HCT116 (cell line): ENCODE results near the gene CEP20. TPM values are rescaled to one million over a fixed set of nuclear protein-coding genes. Genes with fewer than 3 reads are reported as not detected.

Experiments used
- ATAC-seq: fragments of 200-7000 bp; cut with Tn5 transposase; 2 replicates; pipeline ENCODE4 v1.9.1; 2020; ENCODE audit warnings: mild to moderate bottlenecking, moderate library complexity
- BruUV-seq: library from RNA; stranded (reverse); fragments of 400-500 nt; replicated peaks from 2 replicates; lab custom pipeline; 2021; lab: Mats Ljungman, UMichigan
- CTCF ChIA-PET: fragments of 300-600 bp; sonication (Branson Sonifier 250); formaldehyde crosslinking; loops from one replicate; lab custom pipeline; 2021; ENCODE audit warnings: antibody characterized with exemption; lab: Charles Lee
- POLR2A ChIA-PET: fragments of 300-600, 350-600 bp; sonication (Branson Sonifier 250); formaldehyde crosslinking; loops from one replicate; lab custom pipeline; 2021; ENCODE audit warnings: antibody characterized with exemption; lab: Charles Lee
- RAD21 ChIA-PET, 2 experiments: fragments of 300-600 bp; sonication (Branson Sonifier 250); formaldehyde crosslinking; loops; one replicate each; lab custom pipeline; 2023; ENCODE audit warnings: low total read pairs in 2 of 2; ENCODE audit not compliant: uncharacterized antibody in 2 of 2, unreplicated experiment in 2 of 2, low non-redundant PET in 1 of 2; lab: Charles Lee
- DNase-seq: peaks from one replicate; pipeline ENCODE4 v3.0.0-alpha.2; 2010; ENCODE audit warnings: low read depth, low spot score
- H2AFZ ChIP-seq: fragments of 200-600 bp; shearing (Covaris generic), sonication (generic); 2 replicates; pipeline ENCODE4 v1.6.1; 2017; ENCODE audit warnings: low read depth, mixed run types, mixed read lengths, antibody characterized with exemption, low read length; ENCODE audit not compliant: poor library complexity, severe bottlenecking
- H3K27ac ChIP-seq: 2 replicates; pipeline ENCODE4 v1.5.1; 2012; ENCODE audit warnings: low read depth, low read length
- H3K27me3 ChIP-seq: fragments of 200-600 bp; sonication (generic); 2 replicates; pipeline ENCODE4 v1.6.1; 2016; ENCODE audit warnings: mixed run types, low read length, mixed read lengths; ENCODE audit not compliant: insufficient read depth
- H3K36me3 ChIP-seq, 2 experiments: fragments of 200-500 bp in 1 of 2; fragments of 200-600 bp in 1 of 2; sonication (Bioruptor generic) in 1 of 2; sonication (generic) in 1 of 2; 2 replicates each; pipeline versions ENCODE4 v1.5.1 to v1.6.1; 2014 to 2016; ENCODE audit warnings: low read length in 2 of 2, inconsistent platforms in 1 of 2, mixed read lengths in 1 of 2, mixed run types in 1 of 2; ENCODE audit not compliant: insufficient read depth in 2 of 2, control insufficient read depth in 1 of 2
- H3K4me1 ChIP-seq, 2 experiments: fragments of 200-600 bp in 1 of 2; sonication (generic) in 1 of 2; 2 replicates each; pipeline versions ENCODE4 v1.5.1 to v1.6.1; 2012 to 2017; ENCODE audit warnings: low read length in 2 of 2, inconsistent platforms in 1 of 2, mild to moderate bottlenecking in 1 of 2, mixed read lengths in 1 of 2, mixed run types in 1 of 2, moderate library complexity in 1 of 2; ENCODE audit not compliant: insufficient read depth in 2 of 2, control insufficient read depth in 1 of 2
- H3K4me2 ChIP-seq: fragments of 200-600 bp; sonication (generic); 2 replicates; pipeline ENCODE4 v1.6.1; 2017; ENCODE audit warnings: mixed run types, low read length, mixed read lengths
- H3K4me3 ChIP-seq, 2 experiments: fragments of 200-600 bp in 1 of 2; sonication (generic) in 1 of 2; replicated peaks in 1 of 2; 2 replicates each; pipeline ENCODE4 v1.5.1; 2011 to 2016; ENCODE audit warnings: low read length in 2 of 2, control low read depth in 1 of 2, low read depth in 1 of 2, mild to moderate bottlenecking in 1 of 2, mixed read lengths in 1 of 2, mixed run types in 1 of 2
- H3K79me2 ChIP-seq: fragments of 200-600 bp; sonication (generic); 2 replicates; pipeline ENCODE4 v1.6.1; 2017; ENCODE audit warnings: mild to moderate bottlenecking, mixed run types, low read length, moderate library complexity, mixed read lengths; ENCODE audit not compliant: insufficient read depth
- H3K9ac ChIP-seq: fragments of 200-600 bp; sonication (generic); 2 replicates; pipeline ENCODE4 v1.6.1; 2016; ENCODE audit warnings: low read length, mixed read lengths
- H3K9me2 ChIP-seq: fragments of 200-600 bp; sonication (generic), shearing (Covaris generic); 2 replicates; pipeline ENCODE4 v1.6.1; 2017; ENCODE audit warnings: mixed run types, mild to moderate bottlenecking, moderate library complexity; ENCODE audit not compliant: insufficient read depth
- H3K9me3 ChIP-seq, 2 experiments: fragments of 200-500 bp in 1 of 2; fragments of 200-600 bp in 1 of 2; sonication (Bioruptor generic) in 1 of 2; sonication (generic) in 1 of 2; 2 replicates each; pipeline ENCODE4 v1.6.1; 2014 to 2017; ENCODE audit warnings: low read length in 2 of 2, mixed read lengths in 2 of 2, inconsistent platforms in 1 of 2, low read depth in 1 of 2, mild to moderate bottlenecking in 1 of 2, mixed run types in 1 of 2, moderate library complexity in 1 of 2; ENCODE audit not compliant: control insufficient read depth in 1 of 2, insufficient read depth in 1 of 2
- H4K20me1 ChIP-seq: fragments of 200-600 bp; sonication (generic), shearing (Covaris generic); 2 replicates; pipeline ENCODE4 v1.6.1; 2017; ENCODE audit warnings: mixed run types, mild to moderate bottlenecking, moderate library complexity; ENCODE audit not compliant: insufficient read depth
- CBX3 ChIP-seq: IDR thresholded peaks from 2 replicates; pipeline ENCODE4 v1.6.1; 2012; ENCODE audit warnings: low read depth
- CEBPB ChIP-seq: IDR thresholded peaks from 2 replicates; pipeline ENCODE4 v1.6.1; 2012; ENCODE audit warnings: low read depth
- CTCF ChIP-seq, 3 experiments: fragments of 200-600 bp in 1 of 3; sonication (generic) in 1 of 3; IDR thresholded peaks in 2 of 3; conservative IDR thresholded peaks in 1 of 3; 2 replicates each; pipeline ENCODE4 v1.5.1; 2012 to 2017; ENCODE audit warnings: low read depth in 2 of 3, low read length in 2 of 3, antibody characterized with exemption in 1 of 3, borderline replicate concordance in 1 of 3, control low read depth in 1 of 3, mild to moderate bottlenecking in 1 of 3, mixed read lengths in 1 of 3, mixed run types in 1 of 3, moderate library complexity in 1 of 3; ENCODE audit not compliant: insufficient read depth in 1 of 3
- EGR1 ChIP-seq: IDR thresholded peaks from 2 replicates; pipeline ENCODE4 v1.6.1; 2012; ENCODE audit warnings: low read depth
- ELF1 ChIP-seq: IDR thresholded peaks from 2 replicates; pipeline ENCODE4 v1.6.1; 2012; ENCODE audit warnings: low read depth, borderline replicate concordance
- EZH2 ChIP-seq: fragments of 200-600 bp; sonication (generic); IDR thresholded peaks from 2 replicates; pipeline ENCODE4 v1.6.1; 2017; ENCODE audit warnings: antibody characterized with exemption, mixed run types
- EZH2phosphoT487 ChIP-seq: fragments of 200-600 bp; IDR thresholded peaks from 2 replicates; pipeline ENCODE4 v1.6.1; 2018; ENCODE audit warnings: antibody characterized with exemption, borderline replicate concordance
- POLR2A ChIP-seq: IDR thresholded peaks from 2 replicates; pipeline ENCODE4 v1.7.0; 2011; ENCODE audit warnings: borderline replicate concordance; ENCODE audit not compliant: insufficient read depth, insufficient read length; ENCODE audit errors: extremely low read depth
- POLR2AphosphoS5 ChIP-seq: IDR thresholded peaks from 2 replicates; pipeline ENCODE4 v1.6.1; 2011; ENCODE audit warnings: mild to moderate bottlenecking, low read depth, low read length, moderate library complexity
- RAD21 ChIP-seq: IDR thresholded peaks from 2 replicates; pipeline ENCODE4 v1.6.1; 2012; ENCODE audit warnings: low read depth, mild to moderate bottlenecking
- SIN3A ChIP-seq: IDR thresholded peaks from 2 replicates; pipeline ENCODE4 v1.6.1; 2012; ENCODE audit warnings: low read depth
- SP1 ChIP-seq: IDR thresholded peaks from 2 replicates; pipeline ENCODE4 v1.6.1; 2012; ENCODE audit warnings: low read depth
- SRF ChIP-seq: IDR thresholded peaks from 2 replicates; pipeline ENCODE4 v1.6.1; 2012; ENCODE audit warnings: low read depth
- TCF7L2 ChIP-seq: IDR thresholded peaks from 2 replicates; pipeline ENCODE4 v1.7.0; 2011; ENCODE audit warnings: borderline replicate concordance, inconsistent platforms; ENCODE audit not compliant: insufficient read depth, insufficient read length; ENCODE audit errors: extremely low read depth
- YY1 ChIP-seq: IDR thresholded peaks from 2 replicates; pipeline ENCODE4 v1.6.1; 2011; ENCODE audit warnings: low read length, low read depth, moderate library complexity, mild to moderate bottlenecking; ENCODE audit not compliant: insufficient replicate concordance; ENCODE audit errors: extremely low read depth
- ZFX ChIP-seq: fragments of 450-650 bp; IDR thresholded peaks from 2 replicates; pipeline ENCODE4 v1.6.1; 2017
- ZNF274 ChIP-seq: fragments of 200-500 bp; sonication (Bioruptor generic); IDR thresholded peaks from 2 replicates; pipeline ENCODE4 v1.6.1; 2014; ENCODE audit warnings: mild to moderate bottlenecking, low read depth, low read length, inconsistent platforms
- intact Hi-C: fragments of 100-400 bp; cut with micrococcal nuclease; formaldehyde crosslinking; loops from 2 replicates; pipeline ENCODE4 v1.10.0; 2022
- total RNA-seq: library from RNA; stranded (reverse); gene quantifications from one replicate; pipeline ENCODE4 v1.2.1, GENCODE V29; 2021; ENCODE audit not compliant: unreplicated experiment
- TF ChIP-seq, protein P1 (sequence below): IDR thresholded peaks from 2 replicates; pipeline ENCODE4 v1.6.1; 2012
- TF ChIP-seq, protein P2 (sequence below): IDR thresholded peaks from 2 replicates; pipeline ENCODE4 v1.6.1; 2012
- TF ChIP-seq, protein P3 (sequence below): IDR thresholded peaks from 2 replicates; pipeline ENCODE4 v1.6.1; 2011; ENCODE audit warnings: mild to moderate bottlenecking, low read length, moderate library complexity; ENCODE audit not compliant: insufficient replicate concordance; ENCODE audit errors: extremely low read depth

Gene CEP20
- total RNA-seq, 1 experiment from 2014 or later = 67.7 TPM

GRCh38 chr16:15827299-15827698 lies 61.1 kb downstream of the CEP20 start:
- Histone ChIP-seq H3K36me3 (no peaks in the 10 kb centered on the region), H3K79me2 (no peaks in the 10 kb centered on the region), H4K20me1 (no peaks in the 10 kb centered on the region), H3K9ac (no peak overlapping the region), H3K27me3 (no peaks in the 10 kb centered on the region), H3K27ac (no peak overlapping the region), H3K4me1 (no peaks in the 10 kb centered on the region), H2AFZ (no peak overlapping the region), H3K4me3 (no peak overlapping the region), H3K4me2 (no peak overlapping the region), H3K9me3 (no peaks in the 10 kb centered on the region), H3K9me2 (no peaks in the 10 kb centered on the region)
- ChIA-PET CTCF (no interaction called here), POLR2A (no interaction called here), RAD21 (no interaction called here)
- TF ChIP-seq EGR1 (no peak), ZFX (no peak), RAD21 (no peak), EZH2phosphoT487 (no peak), ZNF274 (no peak), SRF (no peak), SIN3A (no peak), CTCF (IDR thresholded peaks at IDR 0.05 in 2 of 3, conservative IDR thresholded peaks at IDR 0.05 in 1 of 3; ENCODE audit: borderline replicate concordance in 1 of 3, insufficient read depth in 1 of 3, low read depth in 2 of 3, low read length in 2 of 3) (no peak), EZH2 (no peak), POLR2AphosphoS5 (no peak), ELF1 (no peak), SP1 (no peak), CBX3 (no peak), YY1 (no peak), CEBPB (no peak), POLR2A (no peak), TCF7L2 (no peak)
- TF ChIP-seq, protein P1, sequence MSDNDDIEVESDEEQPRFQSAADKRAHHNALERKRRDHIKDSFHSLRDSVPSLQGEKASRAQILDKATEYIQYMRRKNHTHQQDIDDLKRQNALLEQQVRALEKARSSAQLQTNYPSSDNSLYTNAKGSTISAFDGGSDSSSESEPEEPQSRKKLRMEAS = no peak
- TF ChIP-seq, protein P2, sequence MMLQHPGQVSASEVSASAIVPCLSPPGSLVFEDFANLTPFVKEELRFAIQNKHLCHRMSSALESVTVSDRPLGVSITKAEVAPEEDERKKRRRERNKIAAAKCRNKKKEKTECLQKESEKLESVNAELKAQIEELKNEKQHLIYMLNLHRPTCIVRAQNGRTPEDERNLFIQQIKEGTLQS = no peak
- TF ChIP-seq, protein P3, sequence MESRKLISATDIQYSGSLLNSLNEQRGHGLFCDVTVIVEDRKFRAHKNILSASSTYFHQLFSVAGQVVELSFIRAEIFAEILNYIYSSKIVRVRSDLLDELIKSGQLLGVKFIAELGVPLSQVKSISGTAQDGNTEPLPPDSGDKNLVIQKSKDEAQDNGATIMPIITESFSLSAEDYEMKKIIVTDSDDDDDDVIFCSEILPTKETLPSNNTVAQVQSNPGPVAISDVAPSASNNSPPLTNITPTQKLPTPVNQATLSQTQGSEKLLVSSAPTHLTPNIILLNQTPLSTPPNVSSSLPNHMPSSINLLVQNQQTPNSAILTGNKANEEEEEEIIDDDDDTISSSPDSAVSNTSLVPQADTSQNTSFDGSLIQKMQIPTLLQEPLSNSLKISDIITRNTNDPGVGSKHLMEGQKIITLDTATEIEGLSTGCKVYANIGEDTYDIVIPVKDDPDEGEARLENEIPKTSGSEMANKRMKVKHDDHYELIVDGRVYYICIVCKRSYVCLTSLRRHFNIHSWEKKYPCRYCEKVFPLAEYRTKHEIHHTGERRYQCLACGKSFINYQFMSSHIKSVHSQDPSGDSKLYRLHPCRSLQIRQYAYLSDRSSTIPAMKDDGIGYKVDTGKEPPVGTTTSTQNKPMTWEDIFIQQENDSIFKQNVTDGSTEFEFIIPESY = no peak
- no peak for DNase-seq
- intact Hi-C loops = no loop called here
- ATAC-seq = no peak
- no TSS peak for BruUV-seq
